GM18511 (cell line): ENCODE data around the gene NEUROD4.

Experiments used
- ATAC-seq: cut with Tn5 transposase; IDR thresholded peaks from one replicate; pipeline ENCODE4 v1.9.1; 2021; ENCODE audit warnings: mild to moderate bottlenecking, moderate library complexity; ENCODE audit not compliant: unreplicated experiment

Gene NEUROD4

DNA sequence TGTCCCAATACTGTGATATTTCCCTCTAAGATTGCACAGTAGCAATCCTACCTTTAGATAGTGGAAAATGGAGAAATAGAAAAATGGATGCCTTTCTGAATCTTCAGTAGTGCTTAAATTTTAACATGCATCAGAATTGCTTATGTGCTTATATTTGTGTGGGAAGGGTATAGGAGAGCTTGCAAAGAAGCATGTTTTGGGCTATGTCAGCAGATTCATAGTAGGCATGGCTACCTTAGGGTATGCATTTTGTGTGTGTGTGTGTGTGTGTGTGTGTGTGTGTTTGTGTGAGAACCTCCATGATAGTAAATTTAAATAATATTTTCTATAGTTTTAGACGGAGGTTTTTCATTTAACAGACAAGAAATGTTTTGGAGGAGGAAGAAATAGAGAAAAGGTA, 38.3 kb downstream of the NEUROD4 start:
- no peak for ATAC-seq

DNA sequence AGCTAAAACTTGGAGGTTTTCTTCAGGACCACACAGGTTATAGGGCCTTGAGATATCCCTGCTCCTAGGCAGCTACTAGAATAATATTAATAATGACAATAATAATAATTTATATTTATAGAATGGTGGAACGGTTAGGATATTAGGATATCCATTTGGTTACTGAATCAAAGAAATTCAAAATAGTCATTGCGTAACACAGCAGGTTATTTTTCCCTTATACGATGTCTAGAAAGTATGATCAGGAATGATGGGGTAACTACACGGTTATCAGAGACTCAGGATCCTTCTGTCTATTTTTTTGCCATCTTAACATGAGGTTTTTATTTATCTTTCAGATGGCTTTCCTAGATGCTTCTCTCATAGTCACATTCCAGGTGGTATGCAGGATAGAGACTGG, 39.0 kb downstream of the NEUROD4 start:
- no peak for ATAC-seq

DNA sequence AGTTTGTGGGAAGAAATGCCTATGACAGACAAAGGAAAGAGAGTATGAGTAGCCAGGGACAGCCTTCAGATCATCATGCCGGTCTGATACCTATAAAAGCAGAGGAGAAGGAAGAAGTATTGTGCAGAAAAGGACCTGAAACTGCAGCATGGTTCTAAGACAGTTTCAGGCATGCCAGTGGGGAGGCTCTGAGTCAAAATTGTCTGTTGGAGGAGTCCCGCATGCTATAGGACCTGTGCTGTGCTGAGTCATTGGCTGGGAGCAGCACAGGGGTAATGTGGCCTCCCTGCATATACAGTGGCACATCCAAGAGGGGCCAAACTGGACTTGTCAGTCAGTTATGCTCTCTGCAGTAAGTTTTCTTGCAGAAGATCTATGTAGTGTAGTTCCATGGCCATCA, 40.7 kb downstream of the NEUROD4 start:
- peak; percentile 100 for ATAC-seq

DNA sequence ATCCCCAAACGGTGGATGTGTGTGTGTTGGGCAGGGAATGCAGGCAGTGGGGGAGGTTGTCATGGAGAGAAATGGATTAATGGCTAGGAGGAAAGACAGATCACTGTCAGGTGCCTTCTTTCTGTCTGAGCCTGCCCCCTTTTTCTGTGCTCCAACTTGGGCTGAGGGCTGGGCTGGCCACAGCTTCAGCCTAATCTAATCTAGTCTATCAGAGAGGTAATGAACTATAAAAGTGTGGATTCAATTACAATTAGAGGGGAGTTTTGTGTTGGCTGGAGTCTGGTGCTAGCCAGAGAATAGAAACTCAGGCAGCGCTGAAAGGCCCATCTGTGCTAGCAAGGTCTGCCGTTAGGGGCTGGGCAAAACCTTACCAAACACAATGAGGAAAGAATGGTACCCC, 41.2 kb downstream of the NEUROD4 start:
- ATAC-seq = no peak

DNA sequence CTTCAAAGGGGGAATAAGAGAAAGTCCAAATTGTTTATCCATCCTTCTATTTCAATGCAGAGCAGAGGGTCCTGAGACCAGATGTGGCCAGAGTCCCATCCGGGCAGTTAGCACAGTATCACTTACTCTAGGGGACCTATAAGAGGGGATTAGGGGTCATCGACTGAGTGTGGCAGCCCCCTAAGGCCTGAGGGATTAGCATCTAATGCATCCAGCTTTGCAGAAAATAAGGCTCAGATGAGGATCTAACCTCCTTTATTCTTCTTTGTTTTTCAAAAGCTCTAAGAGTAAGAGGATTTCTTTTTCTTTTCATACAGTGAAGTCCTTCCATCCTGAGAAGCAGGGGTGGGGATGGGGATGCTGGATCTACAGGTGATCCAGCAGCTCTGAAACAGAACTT, 43.5 kb downstream of the NEUROD4 start:
- ATAC-seq = no peak

DNA sequence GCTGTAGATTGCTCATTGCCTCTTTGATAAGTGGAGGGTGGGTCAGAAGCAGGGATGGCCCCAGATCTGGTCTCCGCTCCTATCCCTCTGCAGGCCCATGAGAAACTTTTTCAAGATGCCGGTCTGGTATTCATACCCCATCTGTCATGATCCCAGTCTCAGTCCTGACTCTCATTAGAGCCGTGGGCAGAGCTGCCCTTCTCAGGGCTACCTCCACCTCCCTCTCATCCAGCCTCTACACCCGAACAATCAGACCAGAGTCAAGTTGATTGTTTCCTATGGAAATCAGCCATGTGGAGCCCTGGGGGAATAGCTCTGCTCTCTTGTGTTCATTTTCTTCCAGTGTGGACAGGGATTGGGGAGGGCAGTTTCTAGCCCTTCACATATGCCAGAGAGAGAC, 45.8 kb downstream of the NEUROD4 start:
- ATAC-seq = no peak

DNA sequence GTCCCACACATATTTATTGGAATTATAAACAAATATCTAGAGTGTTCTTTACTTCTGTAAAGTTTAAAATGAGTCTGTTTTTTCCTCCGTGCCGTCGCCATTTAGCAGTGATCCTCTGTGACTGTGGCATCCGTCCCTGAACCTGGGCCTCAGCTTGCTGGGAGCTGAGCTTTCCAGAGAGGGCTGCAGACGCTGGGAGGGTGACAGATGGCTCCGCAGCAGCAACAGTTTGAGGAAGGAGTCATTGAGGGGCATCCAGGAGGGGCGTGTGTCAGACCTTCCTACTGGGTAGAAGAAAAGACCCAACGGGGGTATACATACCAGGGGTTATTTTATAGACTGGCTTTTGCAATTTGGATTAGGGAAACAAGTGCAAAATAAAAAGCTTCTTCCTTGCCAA, 47.9 kb downstream of the NEUROD4 start:
- ATAC-seq = no peak

DNA sequence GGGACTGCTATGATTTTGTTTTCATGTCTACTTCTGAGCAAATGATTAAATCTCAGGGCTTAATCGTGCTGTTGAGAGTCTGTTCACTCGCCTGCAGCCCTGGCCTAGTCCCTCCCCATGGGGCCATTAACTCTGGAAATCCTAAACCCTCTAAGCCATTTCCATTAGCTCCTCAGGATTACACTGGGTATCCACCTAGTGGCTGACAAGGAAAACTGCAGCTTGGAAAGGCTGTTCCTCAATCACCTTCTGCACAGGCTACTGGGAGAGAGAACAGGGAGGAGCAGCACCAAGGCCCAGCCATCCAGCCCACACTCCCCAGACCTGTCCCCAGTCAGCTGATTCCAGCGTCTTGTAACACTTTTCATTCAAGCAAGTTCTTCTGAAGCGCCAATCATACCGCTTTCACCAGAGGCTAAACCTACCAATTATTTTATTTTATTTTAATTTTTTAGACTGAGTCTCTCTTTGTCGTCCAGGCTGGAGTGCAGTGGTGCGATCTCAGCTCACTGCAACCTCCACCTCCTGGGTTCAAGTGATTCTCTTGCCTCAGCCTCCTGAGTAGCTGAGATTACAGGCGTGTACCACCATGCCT, 48.7 kb downstream of the NEUROD4 start:
- peak; percentile 69 for ATAC-seq

DNA sequence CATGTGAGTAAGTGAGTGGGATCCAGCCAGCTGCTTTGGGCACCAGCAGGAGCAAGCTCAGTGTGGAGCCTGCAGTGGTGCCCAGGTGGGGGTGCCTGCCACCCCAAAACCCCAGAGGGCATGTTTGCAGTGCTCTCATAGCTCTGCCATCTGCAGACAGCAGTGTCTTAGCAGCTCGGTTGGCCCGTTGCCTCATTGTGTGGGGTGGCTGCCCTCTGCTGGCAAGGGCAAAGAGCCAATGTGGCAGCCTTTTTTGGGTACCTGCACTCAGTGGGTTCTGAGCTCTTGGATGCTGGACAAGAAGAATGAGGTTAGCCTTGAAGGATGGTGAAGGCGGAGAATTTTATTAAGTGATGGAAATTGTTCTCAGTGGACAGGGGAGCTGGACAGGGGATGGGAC, 52.3 kb downstream of the NEUROD4 start:
- ATAC-seq = peak; percentile 70

DNA sequence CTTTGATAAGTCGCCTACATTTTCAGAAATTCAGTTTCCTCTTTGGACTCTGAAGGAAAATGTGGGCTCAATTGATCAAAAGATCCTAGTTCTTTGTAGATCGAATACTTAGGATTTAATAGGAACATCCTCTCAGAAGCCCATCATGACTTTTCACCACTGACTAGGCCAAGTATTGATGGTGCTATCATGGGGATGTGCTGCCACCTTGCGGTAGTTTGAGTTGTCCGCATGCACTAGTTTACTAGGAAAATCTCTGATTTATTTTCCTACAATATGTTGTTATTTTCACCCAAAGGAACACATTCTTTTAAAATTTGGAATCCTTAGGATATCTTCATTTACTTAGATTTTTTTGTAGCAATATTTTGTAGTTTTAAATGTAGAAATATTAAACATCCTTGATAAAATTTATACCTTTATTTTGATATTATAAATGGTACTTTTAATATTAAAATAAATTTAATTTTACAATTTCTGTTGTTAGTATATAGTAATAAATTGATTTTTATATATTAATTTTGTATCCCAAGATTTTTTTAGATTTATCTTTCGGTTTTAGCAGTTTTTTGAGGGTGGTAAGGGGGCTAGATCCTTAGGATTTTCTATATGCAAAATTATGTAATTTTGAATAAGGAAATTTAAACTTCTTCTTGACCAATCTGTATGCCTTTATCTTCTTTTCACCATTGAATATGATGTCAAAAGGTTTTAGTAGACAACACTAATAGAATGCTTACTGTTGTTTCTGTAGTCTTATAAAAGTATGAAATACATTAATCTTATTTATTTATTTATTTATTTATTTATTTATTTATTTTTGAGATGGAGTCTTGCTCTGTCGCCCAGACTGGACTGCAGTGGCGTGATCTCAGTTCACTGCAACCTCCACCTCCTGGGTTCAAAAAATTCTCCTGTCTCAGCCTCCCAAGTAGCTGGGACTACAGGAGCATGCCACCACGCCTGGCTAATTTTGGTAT, 53.6 kb downstream of the NEUROD4 start:
- no peak for ATAC-seq

DNA sequence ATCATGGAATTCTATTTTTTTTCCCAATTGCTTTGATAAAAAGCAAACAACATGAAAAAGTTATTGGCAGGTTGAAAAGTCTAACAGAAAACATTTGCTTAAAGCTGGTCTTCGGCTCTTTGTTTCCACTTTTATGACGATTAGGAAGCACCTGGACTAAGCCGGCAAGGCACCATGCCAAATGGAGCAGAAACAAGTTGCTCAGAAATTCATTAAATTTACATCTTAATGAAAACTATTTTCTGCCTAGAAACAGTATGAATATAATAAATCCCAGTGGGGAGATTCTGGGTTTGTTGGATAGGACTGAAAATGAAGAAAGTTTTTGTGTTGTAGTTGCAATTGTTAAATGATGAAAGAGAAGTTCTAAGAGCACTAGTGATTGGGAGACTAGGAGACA, 55.0 kb downstream of the NEUROD4 start:
- no peak for ATAC-seq
